HK-2 (cell line): ENCODE measurements around the gene ING5.
A peak's percentile ranks its signal among the peaks of the same experiment; 100 is the strongest.

Experiments used
- DNase-seq: peaks from one replicate; pipeline ENCODE4 v3.0.0-alpha.2; 2018; ENCODE audit not compliant: unreplicated experiment

The ING5 gene

DNA sequence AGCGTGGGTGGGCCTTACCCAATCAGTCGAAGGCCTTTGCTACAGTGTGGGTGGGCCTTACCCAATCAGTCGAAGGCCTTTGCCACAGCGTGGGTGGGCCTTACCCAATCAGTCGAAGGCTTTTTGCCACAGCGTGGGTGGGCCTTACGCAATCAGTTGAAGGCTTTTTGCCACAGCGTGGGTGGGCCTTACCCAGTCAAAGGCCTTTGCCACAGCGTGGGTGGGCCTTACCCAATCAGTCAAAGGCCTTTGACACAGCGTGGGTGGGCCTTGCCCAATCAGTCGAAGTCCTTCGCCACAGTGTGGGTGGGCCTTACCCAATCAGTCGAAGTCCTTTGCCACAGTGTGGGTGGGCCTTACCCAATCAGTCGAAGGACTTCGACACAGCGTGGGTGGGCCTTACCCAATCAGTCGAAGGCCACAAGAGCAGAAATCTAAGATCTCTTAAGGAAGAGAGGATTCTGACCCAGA, 58.5 kb downstream of the ING5 start:
- DNase-seq = no peak

DNA sequence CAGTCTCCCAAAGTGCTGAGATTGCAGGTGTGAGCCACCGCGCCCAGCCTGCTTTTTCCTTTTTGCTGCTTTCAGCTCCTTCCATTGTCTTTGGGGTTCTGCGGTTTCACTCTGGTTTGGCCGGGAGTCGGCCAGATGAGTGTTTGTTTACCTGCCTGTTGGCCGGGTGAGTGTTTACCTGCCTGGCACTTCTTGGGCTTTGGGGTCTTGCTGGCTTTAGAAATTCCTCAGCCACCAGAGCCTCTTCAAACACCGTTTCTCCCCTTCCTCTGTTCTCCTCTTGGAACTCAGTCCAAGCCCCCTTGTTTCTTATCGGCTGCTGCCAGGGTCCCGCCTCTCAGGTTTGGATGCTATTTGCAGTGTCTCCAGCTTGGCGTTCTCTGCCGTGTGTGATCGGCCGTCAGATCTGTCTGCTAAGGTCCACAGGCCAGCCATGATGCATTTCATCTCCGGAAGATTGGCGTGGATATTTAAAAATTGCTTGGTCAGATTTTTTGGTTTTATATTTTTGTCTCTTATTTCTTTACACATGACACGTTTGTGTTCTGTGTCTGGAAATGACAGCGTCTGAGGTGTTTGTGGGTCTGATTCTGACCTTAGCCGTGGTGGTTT, 60.6 kb downstream of the ING5 start:
- no peak for DNase-seq

DNA sequence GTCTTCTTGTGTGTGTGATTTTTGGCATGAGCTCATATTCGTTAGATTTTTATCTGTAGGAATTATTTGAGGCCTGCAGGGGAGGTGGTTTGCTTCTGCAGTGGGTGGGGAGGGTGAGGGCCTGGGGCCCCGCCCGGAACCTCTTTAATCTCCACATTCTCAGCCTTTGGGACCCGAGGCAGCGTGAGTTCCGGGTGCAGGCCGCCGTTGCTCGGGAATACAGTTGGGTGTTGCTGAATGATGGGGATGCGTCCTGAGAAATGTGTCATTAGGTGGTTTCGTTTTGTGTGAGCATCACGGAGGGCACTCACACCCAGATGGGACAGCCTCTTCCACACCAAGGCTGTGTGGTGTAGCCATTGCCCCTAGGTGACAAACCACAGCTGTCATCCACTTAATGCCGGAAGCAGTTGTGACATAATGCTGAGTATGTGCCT, 61.1 kb downstream of the ING5 start:
- DNase-seq = no peak

- no peak for DNase-seq
Observed at GRCh38 chr2:241763551-241764274, 61.9 kb downstream of the ING5 start.

DNA sequence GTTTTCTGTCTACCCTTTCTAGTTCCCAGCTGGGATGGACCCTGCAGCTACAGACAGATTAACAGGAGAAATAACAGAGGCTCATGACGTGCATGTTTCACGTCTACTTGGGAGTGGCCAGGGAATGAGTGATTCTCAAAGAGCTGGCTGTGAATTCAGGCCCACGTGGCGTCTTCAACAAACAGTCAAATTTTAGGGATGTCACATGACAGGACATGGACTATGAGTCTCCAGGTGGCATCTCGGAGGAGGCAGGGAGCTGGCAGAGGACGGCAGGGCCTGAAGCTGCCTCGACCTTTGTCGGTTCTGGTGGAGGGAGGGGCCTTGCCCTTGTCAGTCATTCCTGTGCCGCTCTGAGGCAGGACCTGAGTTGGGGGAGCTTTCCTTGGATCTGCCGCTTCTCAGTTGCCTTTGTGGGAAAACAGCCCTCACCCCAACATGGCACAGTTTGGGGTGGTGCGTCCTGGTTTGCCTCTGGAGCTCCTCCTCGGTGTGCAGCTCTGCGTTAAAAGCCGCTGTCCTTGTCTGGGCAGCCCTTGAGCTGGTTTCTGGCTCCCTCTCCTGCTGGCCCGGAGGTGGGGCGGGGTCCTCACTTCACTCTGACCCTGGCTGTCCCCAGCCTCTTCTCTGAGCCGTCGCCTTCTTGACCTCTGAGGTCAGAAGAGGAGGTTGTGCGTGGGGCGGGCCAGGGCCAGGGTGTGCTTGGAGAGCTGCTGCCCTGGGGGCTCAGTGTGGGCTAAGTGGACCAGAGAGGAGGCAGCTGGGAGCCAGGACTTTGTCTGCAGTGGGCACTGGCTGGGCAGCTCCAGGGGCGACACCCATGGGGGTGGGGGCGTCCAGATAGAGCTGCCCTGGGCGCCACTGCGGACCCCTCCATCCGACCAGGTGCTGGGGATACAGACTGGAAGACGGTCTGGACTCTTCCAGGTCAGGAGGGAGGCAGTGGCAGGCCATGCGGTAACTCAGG, 62.7 kb downstream of the ING5 start:
- no peak for DNase-seq

GRCh38 chr2:241767464-241768250, 65.8 kb downstream of the ING5 start:
- no peak for DNase-seq

DNA sequence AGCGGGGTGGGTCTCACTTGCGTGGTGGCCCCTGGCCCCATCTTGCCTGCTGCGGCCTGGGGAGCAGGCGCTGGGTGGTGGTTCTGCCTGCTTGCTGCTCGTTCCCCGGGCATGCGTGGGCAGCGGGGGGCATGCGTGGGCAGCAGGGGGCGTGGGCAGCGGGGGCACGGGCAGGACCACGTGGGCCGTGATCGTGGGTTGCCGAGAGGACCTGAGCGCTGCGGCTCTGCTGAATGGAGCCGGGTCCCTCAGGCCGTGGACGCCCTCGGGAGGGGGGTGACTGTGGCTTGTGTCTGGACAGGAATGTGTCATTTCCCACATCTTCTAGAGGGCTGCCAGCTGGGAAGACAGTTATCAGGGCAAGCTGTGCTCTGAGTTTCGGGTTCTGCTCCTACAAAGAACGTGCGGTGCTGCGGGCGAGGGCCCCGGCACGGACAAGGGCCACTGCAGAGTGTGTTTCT, 66.4 kb downstream of the ING5 start:
- DNase-seq = no peak

- no peak for DNase-seq
Observed at GRCh38 chr2:241768850-241769249, 67.0 kb downstream of the ING5 start.

DNA sequence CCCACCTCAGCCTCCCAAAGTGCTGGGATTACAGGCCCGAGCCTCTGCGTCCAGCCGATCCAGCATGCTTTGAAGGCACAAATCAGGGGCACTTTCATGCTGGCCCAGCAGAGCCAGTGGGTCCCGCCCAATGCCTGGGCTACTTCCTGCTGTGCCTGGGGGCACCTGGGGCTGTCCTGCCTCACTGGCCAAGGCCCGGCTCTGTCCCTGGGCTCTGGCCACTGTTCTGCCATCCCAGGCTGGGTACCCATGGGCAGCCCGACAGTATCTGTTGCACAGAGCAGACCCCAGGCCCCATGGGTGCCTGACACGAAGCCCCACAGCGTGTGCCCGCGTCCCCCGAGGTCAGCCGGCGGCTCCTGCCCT, 68.0 kb downstream of the ING5 start:
- no peak for DNase-seq

GRCh38 chr2:241770185-241770935, 68.5 kb downstream of the ING5 start:
- no peak for DNase-seq

DNA sequence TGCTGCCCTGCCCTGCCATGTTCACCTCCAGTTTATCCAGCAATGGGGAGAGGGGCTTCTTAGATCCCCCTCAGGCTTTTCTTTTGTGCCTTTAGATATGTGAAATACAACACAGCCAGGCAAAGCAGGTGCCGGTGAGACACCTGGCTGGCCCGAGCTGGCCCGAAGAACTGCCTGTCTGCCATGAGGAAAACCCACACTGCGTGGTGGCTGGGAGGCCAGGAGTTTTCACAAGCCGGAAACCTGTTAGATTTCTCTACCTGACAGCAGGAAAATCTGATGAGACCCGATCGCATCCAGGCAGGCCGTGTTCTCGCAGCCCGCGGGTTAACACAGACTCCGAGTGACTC, 69.1 kb downstream of the ING5 start:
- DNase-seq = no peak

DNA sequence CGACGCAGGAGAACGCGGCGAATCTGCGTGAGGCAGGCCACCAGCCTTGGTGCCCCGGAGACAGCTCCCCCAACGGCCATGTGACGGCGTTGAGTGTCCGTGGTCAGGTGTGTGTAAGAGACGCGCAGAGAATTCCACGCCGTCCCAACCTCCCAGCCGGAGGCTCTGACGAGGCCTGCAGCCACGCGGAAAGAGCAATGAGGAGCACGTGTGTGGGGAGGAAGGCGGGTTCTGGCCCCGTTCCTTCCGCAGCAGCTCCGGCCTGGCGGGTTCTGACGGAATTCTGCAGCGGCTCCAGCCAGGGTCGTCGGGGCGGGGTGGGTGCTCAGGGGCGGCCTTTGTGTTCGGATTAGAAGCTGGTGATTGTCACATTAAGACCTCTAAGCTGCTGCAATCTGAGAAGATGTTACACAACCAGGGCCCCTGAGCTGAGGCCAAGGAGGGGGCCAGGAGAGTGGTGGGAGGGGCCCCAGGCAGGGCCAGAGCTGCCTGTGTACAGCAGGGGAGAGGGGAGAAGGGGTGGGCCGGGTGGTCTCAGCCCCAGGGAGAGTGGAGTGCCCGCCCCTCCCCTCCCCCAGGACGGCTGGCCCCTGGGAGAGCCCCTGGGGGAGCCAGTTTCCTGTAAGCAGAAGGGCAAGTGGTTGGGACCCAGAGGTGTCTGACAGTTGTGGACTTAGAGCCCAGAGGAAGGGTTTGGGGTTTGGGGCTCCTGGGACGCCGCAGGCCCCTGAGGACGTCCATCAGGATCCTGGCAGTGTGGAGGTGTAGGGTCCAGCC, 69.6 kb downstream of the ING5 start:
- no peak for DNase-seq

GRCh38 chr2:241772063-241772499, 70.2 kb downstream of the ING5 start:
- DNase-seq = no peak

DNA sequence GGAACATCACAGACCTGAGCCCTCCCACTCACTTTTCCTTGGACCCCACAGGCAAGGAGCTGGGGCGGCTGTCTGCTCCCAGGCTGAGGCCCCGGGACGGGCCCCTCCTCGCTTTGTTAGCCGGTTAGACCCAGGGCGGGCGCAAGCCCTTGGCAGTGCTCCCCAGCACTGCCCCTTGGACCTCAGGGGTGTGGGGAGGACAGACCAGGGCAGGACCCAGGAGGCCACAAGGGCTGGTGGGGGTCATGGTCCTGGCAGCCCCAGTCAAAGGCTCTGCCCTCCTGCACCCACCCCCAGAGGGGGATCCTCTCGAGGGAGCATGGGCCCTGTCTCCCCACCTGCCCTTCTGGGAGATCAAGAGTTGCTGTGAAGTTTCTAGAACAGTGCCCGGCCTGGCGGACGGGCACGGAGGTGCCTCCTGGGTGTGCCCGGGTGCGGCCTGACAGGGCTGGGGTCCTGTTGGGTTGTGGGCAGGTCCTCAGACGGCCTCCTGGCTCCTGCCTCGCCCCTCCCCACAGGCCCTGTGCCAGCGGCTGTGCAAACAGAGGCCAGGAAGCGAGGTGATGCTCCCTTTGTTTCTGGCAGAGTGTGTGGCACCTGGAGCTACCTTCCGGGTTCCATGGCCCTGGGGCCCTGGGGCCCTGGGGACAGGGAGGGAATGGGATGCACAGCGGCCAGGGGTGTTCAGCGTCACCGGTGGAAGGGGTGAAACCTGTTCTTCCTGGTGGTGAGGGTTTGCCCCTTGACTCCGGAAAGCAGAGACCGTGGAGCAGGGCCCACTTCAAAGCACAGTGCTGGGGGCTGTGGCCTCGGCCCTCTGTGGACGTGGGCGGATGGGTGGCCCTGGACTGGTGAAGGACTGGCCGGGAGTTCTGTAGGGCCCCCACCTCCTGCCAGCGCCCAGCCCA, 71.9 kb downstream of the ING5 start:
- DNase-seq = no peak

- peak; percentile 55 for DNase-seq
Observed at GRCh38 chr2:241774419-241775222, 72.8 kb downstream of the ING5 start.

GRCh38 chr2:241775223-241776177, 73.7 kb downstream of the ING5 start:
- no peak for DNase-seq
